Bronchial epithelial cell (primary cell): ENCODE data around the gene BOLA3. TPM values are rescaled to one million over a fixed set of nuclear protein-coding genes. Genes with fewer than 3 reads are reported as not detected.
"Not testable (repeated sequence)": the region's sequence is repeated elsewhere in the genome, so short reads cannot be mapped to it uniquely, and the experiment has no call there.

Experiments used
- DNase-seq: peaks from one replicate; pipeline ENCODE4 v3.0.0-alpha.2; 2010; ENCODE audit warnings: low read depth
- FAIRE-seq: peaks from 2 replicates; lab custom pipeline; 2011; peaks lifted over from hg19 to GRCh38; lab: Jason Lieb, UNC
- H3K27me3 ChIP-seq: 2 replicates; pipeline ENCODE4 v1.5.1; 2011; ENCODE audit warnings: low read length; ENCODE audit not compliant: control insufficient read depth, insufficient read depth
- H3K36me3 ChIP-seq: 2 replicates; pipeline ENCODE4 v1.5.1; 2011; ENCODE audit warnings: low read length; ENCODE audit not compliant: control insufficient read depth, insufficient read depth
- H3K4me3 ChIP-seq: 2 replicates; pipeline ENCODE4 v1.5.1; 2011; ENCODE audit warnings: mild to moderate bottlenecking, low read depth, low read length, control low read depth
- CTCF ChIP-seq: IDR thresholded peaks from 2 replicates; pipeline ENCODE4 v1.5.1; 2011; ENCODE audit warnings: mild to moderate bottlenecking, moderate library complexity, low read length, control low read depth, inconsistent platforms; ENCODE audit not compliant: insufficient read depth, severe bottlenecking
- total RNA-seq: library from RNA; depleted of rRNA; stranded (reverse); fragments of >200 nt; gene quantifications from 2 replicates; pipeline ENCODE4 v1.2.1, GENCODE V29; 2014

BOLA3 gene
- total RNA-seq, 1 donor from 2014 or later: 31.1 TPM

GRCh38 chr2:74188018-74188601 lies 40.4 kb upstream of the BOLA3 start:
- no peak overlapping the region for H3K4me3 ChIP-seq
- FAIRE-seq (peak; percentile 70), DNase-seq (peak; percentile 97)
- H3K36me3 ChIP-seq: no peaks in the 10 kb centered on the region
- no peak for TF ChIP-seq CTCF
- H3K27me3 ChIP-seq: no peaks in the 10 kb centered on the region

DNA sequence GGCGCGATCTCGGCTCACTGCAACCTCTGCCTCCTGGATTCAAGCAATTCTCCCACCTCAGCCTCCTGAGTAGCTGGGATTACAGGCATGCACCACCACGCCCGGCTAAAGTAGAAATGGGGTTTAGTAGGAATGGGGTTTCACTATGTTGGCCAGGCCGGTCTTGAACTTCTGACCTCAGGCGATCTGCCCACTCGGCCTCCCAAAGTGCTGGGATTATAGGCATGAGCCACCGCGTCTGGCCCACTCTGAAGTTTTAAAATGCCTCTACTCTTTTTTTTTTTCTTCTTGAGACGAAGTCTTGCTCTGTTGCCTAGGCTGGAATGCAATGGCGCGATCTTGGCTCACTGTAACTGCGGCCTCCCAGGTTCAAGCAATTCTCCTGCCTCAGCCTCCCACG lies 39.0 kb upstream of the BOLA3 start:
- not testable (repeated sequence) for H3K36me3 ChIP-seq, H3K27me3 ChIP-seq, FAIRE-seq, H3K4me3 ChIP-seq, DNase-seq

DNA sequence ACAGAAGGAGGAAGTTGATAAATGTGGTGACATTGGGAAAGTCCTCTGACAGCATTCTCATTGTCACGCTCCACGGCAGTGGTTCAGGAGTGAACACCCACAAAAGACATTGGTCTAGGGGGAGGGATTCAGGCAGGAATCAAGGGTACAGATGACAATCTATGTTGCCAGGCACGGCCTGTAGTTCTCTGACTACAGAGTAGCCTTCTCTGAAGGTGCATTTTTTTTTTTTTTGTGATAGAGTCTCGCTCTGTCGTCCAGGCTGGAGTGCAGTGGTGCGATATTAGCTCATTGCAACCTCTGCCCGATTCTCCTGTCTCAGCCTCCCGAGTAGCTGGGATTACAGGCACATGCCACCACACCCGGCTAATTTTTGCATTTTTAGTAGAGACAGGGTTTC lies 38.3 kb upstream of the BOLA3 start:
- DNase-seq: no peak
- no peaks in the 10 kb centered on the region for H3K36me3 ChIP-seq
- no peak overlapping the region for H3K4me3 ChIP-seq
- TF ChIP-seq CTCF: no peak
- FAIRE-seq: no peak
- H3K27me3 ChIP-seq: no peaks in the 10 kb centered on the region

GRCh38 chr2:74183878-74184277 lies 36.2 kb upstream of the BOLA3 start:
- no peak for TF ChIP-seq CTCF
- DNase-seq (no peak), FAIRE-seq (no peak)
- Histone ChIP-seq H3K36me3 (no peaks in the 10 kb centered on the region), H3K27me3 (no peaks in the 10 kb centered on the region), H3K4me3 (no peak overlapping the region)

DNA sequence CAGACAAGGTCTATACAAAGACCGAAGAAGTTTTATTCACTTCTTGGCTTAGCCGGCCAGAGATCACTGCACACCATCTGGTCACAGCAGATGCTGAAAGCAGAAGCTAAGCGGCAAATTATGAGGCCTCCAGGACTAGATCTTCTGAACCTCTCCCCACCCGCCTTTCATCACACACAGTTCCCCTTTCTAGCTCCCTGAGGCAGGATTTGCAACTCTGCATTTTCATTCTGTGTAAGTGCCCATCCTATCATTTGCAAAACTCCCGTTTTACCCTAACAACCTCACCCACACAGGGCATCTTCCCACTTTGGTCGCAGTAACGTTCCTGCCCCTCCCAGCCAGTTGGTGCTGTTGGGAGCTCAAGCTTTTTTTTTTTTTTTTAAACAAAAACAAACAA lies 34.0 kb upstream of the BOLA3 start:
- no peak overlapping the region for H3K4me3 ChIP-seq
- TF ChIP-seq CTCF: no peak
- no peaks in the 10 kb centered on the region for H3K27me3 ChIP-seq
- FAIRE-seq (no peak), DNase-seq (no peak)
- no peaks in the 10 kb centered on the region for H3K36me3 ChIP-seq

- FAIRE-seq: no peak
- TF ChIP-seq CTCF: no peak
- no peak for DNase-seq
- Histone ChIP-seq H3K4me3 (peak overlapping the region; percentile 90), H3K27me3 (no peaks in the 10 kb centered on the region), H3K36me3 (no peaks in the 10 kb centered on the region)
These were observed 31.6 kb upstream of the BOLA3 start for GRCh38 chr2:74179063-74179865.
